HG03060 (cell line): ENCODE results near the gene CYP8B1.

Experiments
- ATAC-seq: cut with Tn5 transposase; IDR thresholded peaks from one replicate; pipeline ENCODE4 v1.9.1; 2021; ENCODE audit warnings: low read depth, moderate number of reproducible peaks; ENCODE audit not compliant: unreplicated experiment

The CYP8B1 gene

DNA sequence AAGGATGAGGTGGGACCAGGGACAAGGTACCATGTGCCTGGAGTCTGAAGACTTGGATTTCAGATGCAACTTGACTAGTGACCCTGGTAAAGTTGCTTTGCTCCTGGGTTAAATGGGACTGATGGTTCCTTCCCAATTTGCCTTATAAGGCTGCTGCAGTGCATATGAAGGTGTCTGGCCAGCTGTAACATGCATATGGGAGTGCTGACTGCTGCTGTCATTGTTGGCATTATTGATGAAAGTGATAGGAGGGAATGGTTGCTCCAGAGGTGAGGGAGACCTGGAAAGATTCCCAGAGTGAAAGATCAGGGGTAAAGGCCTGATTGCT, 20.5 kb downstream of the CYP8B1 start:
- no peak for ATAC-seq

DNA sequence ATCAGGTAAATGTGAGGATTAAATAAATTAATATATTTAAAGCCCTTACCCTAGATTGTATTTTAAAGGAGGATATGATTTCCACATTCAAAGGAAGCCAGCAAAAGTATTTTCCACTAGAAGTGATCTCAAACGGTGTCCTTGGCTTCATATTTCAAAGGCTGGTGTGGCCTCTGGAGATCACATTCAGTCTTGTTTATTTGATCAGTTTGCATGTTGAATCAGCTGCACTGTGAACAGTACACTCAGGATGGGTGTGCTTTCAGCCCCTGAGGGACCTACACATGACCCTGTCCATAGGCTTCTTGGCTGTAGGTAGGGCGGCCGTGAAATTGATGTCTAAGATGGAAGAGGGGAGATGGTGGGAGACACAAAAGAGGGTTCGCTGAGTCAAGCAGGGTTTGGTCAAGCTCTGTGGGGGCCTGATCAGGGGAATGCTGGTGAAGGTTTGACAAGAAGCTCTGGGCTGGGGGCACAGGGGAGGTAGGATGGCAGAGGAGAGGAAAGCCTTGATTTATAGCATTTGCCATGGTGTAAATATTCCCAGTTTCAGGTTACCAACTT, 21.9 kb downstream of the CYP8B1 start:
- ATAC-seq: no peak

DNA sequence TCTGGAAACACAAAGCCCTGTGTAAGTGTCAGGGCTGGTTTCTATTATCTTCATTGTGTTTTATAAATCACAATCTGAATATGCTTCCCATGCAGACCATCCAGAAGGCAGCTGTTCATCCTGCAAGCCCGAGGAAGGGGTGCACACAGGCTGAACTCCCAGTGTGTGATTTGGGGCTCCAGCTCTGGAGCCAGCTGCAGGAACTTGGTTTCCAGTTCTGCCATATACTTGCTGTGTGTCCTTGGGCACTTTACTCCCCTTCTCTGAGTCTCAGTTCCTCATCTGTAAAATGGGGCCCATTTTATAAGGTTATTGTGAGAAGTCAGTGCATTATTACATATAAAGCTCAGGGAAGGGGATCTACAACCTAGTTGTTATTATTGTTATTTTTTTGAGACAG, 22.6 kb downstream of the CYP8B1 start:
- ATAC-seq: no peak

DNA sequence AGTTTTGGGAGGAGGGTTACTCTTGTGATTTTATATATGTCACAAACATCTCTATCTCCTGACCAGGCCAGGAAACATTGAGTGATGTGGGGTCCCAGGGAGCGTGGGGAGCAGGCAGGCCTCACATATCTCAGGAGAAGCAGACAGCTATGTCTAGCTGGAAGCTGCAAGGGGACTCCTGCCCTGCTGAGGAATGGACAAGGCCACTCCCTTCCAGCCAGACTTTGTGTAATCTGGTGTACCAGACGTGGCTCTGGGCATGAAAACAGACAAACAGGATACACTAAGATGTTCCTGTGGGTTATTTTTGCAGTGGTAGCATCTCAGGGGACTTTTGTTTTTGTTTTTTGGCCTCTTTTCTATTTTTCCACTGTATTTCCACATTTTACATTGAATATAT, 23.2 kb downstream of the CYP8B1 start:
- ATAC-seq: no peak

DNA sequence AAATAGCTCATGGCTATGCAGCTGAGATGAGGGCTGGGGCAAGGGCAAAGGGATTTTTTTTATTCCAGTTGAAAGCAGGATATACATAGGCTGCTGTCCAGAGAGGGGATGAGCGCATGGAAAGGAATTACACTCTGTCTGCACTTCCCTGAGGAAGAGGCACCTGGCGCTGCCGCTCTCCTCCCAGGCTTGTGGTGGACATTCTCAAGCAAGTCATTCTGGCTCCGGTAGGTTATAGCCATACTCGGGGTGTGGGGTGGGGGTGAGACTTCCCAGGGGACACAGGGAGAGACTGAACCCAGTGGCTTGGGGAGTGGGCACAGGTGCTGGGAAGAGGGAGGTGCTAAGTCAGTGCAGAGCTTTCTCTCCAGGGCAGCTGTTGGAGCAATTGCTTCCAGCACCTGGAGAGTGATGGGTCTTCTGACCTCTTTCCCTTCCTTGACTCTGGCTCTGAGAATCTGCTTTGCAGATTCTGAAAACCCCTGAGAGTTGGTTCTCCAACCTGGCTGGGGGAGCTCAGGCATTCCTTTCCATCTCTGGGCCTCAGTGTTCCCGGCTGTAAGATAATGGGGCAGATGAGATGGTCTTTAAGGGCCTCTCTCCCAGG, 24.3 kb downstream of the CYP8B1 start:
- no peak for ATAC-seq

DNA sequence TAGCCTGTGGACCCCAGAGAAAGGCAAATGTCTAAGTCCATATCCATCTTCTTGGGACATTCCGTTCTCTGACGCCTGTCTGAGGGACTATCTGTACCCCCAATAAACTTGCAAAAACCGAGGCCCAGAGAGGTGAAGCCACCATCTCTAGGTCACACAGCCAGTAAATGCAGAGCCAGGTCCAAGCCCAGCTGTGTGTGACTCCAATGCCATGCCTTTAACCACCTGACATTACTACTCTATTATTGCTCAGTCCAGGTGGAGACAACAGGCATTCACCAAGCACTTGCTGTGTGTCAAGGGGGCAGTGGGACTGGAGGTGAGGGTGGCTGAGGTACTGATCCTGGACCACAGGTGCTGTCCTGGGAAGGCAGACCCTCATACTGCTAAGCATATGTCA, 25.4 kb downstream of the CYP8B1 start:
- ATAC-seq: no peak

DNA sequence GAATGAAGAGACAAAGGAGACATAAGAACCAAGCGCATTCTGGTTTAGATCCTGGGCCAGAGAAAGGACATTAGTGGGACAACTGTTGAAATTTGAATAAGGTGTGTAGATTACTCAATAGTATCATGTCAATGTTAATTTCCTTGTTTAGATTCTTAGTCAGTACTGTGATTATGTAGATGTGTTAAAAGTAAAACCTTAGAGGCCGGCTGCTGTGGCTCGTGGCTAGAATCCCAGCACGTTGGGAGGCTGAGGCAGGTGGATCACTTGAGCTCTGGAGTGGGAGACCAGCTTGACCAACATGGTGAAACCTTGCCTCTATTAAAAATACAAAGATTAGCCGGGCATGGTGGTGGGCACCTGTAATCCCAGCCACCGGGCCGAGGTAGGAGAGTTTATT, 26.7 kb downstream of the CYP8B1 start:
- no peak for ATAC-seq

DNA sequence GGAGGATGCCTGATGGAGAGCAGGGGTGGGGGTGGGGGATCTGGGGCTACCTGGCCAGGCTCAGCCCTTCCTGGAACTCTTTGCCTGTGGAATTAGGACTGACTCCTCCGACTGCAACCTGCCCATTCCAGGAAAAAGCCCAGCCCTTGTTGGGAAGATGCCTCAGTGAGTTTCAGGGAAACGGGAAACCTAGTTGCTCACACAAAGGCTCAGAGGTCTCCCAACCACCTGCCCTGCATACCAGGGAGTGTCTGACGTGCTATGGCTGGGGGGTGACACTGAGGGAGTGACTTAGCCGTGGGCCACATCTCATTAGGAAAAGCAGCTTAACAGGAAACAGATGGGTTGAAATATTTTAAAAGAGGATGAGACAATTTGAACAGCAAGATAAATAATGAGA, 27.9 kb downstream of the CYP8B1 start:
- ATAC-seq: no peak

DNA sequence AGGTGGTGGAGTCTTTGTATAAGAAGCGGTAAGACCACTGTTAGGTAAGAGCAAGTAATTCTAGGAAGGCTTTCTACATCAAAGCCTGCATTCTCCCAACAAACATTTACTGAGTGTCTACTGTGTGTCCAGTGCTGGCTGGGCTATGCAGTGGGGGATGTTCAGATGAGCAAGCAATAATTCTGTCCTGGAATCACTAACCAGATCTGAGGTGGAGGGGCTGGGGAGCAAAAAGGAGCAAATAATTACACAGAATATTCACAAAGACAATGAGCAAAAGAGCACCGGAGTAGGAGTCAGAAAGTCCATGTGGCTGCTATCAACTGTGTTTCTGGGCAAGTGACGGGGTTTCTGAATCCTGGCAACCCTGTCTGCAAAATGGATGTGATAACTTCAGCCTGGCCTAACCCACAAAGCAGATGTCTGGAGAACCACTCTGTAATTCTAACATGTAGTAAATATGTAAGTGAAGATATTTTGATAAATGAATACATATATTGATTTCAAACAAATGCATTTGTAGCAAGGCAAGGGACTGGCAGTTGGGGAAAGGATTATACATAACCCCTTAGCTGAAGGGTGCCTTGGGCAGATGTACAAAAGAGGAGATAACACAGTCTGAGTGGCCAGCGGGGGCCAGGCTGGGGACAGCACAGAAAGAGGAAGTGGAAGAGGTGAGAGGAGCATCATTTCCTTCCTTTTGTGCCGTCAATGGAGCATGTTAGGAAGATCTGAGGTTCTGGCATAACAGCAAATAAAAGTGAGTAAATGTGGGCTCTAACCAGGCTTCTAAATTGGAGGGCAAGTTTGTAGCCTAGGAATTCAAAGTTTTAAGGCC, 28.8 kb downstream of the CYP8B1 start:
- ATAC-seq: peak; percentile 50

DNA sequence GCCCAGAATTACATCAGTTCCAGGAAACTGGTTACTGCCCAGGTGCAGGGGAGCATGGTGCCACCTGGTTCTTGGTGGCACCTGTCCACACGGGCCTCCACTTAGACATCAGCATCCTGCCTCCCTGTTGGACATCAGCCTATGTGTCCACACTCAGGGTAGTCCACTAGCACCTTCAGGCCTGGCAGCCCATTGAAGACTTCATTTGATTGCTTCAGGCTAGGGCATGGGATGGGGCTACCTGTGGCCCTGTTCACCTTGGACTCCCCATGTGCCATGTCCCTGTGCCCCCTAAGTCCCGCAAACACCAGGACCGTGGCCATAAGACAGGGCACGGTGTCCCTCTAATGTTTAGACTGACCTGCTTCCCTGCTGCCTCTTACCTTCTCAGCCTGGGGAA, 30.9 kb downstream of the CYP8B1 start:
- ATAC-seq: no peak

DNA sequence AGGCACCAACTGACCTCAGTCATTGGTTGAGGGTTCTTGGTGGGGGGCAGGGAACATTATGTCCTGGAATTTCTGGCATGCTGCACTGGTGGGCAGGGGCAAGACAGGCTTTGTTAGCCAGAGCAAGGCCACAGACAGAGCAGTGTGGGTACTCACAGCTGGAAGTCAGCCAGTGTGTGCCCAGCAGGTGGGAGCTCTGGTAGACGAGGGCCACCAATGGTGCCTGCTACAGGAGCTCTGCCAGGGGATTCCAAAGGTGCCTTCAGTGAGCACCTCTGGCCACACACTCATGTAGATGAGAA, 31.3 kb downstream of the CYP8B1 start:
- ATAC-seq: no peak

DNA sequence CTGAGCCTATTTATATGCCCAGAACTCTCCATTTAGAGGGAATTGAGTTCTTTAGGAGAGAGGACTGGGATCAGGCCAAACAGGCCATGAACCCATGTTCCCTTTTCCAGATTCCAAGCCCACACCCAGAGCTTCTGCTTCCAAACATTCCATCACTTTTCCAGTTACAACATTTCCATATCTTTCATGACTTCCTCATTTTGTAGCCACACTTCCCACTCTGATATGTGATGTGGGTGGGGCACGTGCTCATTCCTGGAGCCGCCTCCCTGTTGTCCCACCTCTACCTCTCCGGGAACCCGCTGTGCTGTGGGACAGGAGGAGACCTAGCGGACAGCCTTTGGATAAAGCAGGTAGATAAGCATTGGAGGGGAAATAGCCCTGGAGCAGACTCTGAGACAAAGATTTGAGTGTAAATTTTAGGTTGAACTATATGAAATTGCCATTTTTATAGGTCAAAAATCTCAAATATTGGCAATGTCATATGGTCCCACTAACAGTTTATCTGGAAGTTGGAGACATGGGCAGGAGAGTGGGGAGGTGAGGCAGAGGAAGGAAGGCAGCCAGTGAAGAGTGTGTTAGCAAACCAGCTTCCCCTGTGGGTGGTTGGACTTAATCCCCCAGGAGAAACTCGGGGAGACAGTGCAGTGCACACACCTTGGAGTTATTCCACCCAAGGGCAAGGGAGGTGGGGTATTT, 31.8 kb downstream of the CYP8B1 start:
- ATAC-seq: no peak

DNA sequence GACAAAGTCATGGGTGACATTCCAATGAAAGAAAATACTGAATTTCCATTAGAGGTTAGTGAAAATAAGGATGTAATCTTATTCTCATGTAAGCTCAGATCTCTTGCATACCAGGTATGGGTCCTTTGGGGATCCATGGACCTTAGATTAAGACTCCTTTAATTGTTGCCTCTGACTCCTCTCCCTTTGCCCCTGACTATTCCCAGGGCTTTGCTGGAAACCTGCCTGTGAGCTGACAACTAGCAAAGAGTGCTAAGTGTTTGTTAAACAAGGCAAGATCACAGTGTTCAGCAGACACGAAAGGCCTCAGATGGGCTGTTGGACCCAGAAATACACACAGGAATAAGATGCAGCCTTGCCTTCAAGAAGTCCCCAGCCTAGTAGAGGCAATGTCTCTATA, 34.3 kb downstream of the CYP8B1 start:
- no peak for ATAC-seq

DNA sequence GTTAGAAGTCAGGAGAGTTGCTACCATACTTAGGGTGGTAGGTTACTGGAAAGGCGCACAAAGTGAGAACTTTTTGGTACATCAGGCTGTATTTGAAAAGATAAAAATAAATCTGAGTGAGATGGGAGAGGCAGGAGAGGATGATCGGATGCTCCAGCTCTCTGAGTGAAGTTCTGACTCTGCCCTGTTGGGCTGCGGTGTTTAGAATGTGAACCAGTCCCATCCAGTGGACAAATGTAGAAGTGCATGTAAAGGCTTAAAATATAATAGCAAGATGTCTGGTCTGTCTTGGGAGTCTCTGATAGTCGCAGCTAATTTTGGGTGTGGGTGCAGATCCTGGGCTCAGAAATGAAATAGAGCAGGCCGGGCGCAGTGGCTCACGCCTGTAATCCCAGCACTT, 36.1 kb downstream of the CYP8B1 start:
- ATAC-seq: no peak

DNA sequence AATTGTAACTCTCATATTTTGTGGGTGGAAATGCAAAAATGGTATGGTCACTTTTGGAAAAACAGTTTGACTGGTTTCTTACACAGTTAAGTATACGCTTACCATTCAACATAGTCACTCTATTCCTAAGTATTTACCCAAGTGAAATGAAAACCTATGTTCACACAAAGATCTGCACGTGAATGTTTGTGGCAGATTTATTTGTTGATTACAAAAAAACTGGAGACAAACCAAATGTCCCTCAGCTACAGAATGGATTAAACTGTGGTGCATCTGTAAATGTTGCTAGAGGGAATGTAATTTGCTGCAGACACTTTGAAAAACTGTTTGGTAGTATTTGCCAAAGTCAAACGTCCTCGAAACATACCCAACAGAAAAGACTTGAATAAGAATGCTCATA, 37.1 kb downstream of the CYP8B1 start:
- ATAC-seq: no peak

DNA sequence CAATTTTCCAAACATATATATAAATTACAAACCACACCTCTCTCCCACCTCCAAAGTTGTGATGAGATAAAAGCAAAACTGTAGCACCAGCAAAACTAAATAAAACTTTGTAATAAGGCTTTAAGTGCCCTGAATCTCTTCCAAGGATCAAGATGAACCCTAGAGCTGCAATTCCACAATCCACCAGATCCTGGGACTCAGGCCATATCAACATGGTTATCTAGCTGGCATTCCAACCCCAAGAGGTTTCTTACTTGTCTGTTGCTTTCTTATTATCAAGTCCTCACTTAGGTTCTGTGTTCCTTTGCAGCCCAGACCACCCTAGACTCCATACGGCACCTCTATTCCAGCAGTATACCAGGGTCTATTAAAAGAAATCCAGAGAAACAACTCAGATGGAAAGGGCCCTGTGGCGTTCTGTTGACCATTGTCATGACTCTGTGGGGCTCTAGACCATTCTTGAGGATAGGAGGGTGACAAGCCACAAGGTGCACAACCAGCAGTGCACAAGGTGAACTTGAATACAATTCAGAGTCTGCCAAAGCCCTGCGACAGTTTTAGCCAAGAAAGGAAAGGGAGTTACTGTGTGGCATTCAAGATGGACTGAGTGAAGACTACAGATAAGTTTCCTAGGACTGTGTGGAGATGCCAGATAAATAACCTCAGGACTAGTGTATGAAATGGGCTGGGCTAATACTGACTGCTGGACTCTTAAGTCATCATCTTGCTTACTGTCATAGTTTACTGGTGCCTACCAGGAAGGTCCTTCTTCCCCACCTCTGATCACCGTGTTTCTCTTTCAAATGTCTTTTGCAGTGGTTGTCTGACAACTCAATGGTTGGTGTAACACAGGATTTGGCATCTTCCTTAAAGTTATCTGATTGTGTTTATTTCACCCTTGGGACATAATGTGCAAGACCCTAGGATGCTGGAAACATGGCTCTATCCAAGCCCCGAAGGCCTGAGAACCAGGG, 39.2 kb downstream of the CYP8B1 start:
- ATAC-seq: no peak

DNA sequence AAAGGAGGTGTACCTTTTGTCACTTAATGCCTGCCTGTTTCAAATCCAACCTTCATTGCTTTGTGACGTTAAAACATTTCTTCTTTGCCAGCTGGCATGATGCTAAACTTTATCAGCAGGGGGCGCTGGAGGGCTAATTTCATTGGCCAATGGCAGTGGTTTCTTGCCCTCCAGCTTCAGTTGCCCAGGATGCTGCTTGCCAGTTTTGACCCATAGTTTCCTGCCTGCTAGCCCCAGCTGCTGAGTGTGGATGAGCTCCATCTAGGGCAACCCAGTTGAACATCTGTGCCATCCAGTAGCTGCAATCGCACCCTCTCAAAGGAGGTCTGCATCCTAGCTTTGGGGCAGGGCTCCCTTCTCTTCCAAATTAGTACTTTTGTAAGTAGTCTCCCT, 44.4 kb downstream of the CYP8B1 start:
- ATAC-seq: no peak

DNA sequence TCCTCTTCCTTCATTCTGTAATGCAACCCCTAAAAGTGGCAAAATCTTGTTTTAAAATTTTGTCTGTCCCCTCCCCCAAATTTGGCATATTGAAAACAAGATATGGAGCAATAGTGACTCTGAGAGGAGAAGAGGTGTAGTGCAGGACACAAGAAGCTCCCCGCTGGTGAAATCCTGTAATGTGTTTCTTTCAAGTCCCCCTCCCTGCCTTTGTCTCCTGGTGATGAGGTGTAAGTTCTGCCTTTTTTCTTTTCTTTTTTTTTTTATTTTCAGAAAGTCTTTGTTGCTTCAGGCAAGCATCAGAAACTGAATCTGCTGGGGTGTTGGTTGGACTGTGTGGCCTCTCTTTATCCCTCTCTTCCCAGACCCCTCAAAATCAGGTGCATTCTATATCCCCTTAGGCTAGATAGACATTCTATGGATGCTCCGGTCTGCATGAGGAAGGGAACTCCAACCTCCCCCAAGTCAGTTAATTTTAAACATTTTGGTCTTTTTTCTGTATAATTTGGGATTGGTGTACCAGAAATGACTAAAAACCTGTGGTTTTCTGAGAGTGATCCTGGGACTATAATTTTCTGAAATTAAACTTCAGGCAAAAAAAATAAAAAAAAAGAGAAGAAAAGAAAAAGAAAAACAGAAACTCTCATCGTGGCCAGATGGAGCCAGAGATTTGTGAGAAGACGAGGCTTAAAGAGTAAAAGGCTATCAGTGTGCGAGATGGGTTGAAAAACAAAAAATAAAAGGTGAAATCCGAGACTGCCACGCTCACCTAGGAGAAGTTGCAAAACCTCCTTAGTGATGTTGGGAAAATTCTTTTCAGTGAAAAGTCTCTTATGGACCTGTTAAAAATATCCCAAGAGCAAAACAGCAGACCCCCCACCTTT, 45.0 kb downstream of the CYP8B1 start:
- ATAC-seq: no peak

DNA sequence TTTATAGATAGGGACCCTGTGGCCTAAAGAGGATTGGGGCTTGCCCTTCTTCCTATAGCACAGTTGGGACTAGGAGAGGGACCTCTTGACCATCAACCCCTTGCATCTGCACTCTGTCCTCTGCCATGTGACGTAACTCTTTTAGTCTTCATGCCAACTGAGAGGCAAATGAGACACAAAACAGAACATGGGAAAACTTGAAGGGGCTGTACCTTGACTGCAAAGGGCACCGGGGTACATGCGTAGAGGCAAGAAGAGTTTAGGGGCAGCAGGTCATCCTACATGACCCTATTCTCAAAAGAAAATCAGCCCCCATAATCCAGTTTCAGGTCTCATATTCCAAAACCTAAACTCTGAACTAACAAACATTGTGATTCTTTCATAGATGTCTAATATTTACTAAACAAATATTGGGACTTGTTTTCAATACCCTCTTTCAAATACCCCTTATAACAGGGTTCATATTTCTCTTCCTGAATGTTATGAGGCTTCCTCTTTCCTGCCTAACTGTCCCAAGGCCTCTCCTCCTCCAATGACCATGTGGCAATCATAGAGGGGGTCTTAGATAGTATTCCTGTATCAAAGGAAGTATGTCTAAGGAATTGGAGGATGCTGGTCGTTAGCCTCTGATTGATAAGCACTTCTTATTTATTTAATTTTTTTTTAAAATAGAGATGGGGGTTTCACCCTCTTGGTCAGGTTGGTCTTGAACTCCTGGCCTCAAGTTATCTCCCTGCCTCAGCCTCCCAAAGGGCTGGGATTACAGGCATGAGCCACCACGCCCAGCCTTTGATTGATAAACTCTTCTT, 45.8 kb downstream of the CYP8B1 start:
- no peak for ATAC-seq
